Endothelial cell (in vitro differentiated cells): ENCODE results near the gene CYP27B1. TPM values are rescaled to one million over a fixed set of nuclear protein-coding genes. Genes with fewer than 3 reads are reported as not detected.

Source experiments
- DNase-seq: peaks from one replicate; pipeline ENCODE4 v3.0.0; 2021; ENCODE audit warnings: low spot score
- H3K27ac Mint-ChIP-seq: one replicate; pipeline ENCODE4 v1.8.0; 2021; ENCODE audit warnings: mixed read lengths, inconsistent platforms; ENCODE audit not compliant: unreplicated experiment
- H3K27me3 Mint-ChIP-seq: one replicate; pipeline ENCODE4 v1.8.0; 2021; ENCODE audit warnings: mild to moderate bottlenecking, moderate library complexity, mixed read lengths, inconsistent platforms; ENCODE audit not compliant: unreplicated experiment
- H3K36me3 Mint-ChIP-seq: one replicate; pipeline ENCODE4 v1.8.0; 2021; ENCODE audit warnings: mild to moderate bottlenecking, low read depth, mixed read lengths, inconsistent platforms; ENCODE audit not compliant: unreplicated experiment
- H3K4me1 Mint-ChIP-seq: one replicate; pipeline ENCODE4 v1.8.0; 2021; ENCODE audit warnings: mild to moderate bottlenecking, mixed read lengths, inconsistent platforms; ENCODE audit not compliant: unreplicated experiment
- H3K4me3 Mint-ChIP-seq: one replicate; pipeline ENCODE4 v1.8.0; 2021; ENCODE audit warnings: mild to moderate bottlenecking, mixed read lengths, inconsistent platforms; ENCODE audit not compliant: unreplicated experiment
- H3K9me3 Mint-ChIP-seq: one replicate; pipeline ENCODE4 v1.8.0; 2021; ENCODE audit warnings: mixed read lengths, inconsistent platforms; ENCODE audit not compliant: unreplicated experiment
- total RNA-seq: library from RNA; stranded (reverse); fragmentation: NEBNext Ultra II Directional; extraction: Animal tissue kit (Norgen Biotek cat#: 25700); gene quantifications from one replicate; pipeline ENCODE4 v1.2.1, GENCODE V29; 2021; ENCODE audit not compliant: unreplicated experiment
- TF ChIP-seq, protein P1 (sequence below): fragments of 200-600 bp; sonication (generic); IDR thresholded peaks from one replicate; pipeline ENCODE4 v1.5.0; 2021; ENCODE audit warnings: antibody characterized with exemption; ENCODE audit not compliant: unreplicated experiment

The CYP27B1 gene
- total RNA-seq, 1 donor from 2014 or later: 1.4 TPM

DNA sequence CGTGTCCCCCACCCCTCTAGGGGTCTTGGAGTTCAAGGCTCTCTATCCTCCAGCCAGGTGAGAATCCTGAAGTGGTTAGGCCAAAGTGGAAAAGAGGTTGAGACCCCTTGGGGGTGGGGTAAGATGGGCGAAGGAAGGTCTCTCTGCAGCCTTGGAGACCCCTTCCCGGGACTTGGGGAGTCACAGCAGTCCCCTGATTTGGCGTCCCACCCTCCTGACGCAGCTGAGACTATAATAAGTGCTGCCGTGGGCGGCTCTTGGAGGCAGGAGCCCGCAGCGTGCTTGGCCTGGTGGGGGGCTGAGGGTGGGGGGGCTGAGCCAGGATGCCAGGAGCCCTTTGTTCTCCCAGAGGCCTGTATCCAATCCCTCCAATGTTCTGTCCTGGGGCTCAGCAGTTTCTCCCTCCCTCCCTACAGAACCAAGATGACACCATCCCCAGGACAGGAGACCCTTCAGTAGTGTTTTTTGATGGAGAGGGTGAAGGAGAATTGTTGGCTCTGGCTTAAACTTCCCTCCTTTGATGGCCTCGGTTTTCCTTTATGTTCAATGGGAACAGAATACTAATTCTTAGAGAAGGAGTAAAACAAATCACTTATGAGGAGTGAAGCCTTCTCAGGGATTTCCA is 26.9 kb downstream of the CYP27B1 start:
- TF ChIP-seq, protein P1, sequence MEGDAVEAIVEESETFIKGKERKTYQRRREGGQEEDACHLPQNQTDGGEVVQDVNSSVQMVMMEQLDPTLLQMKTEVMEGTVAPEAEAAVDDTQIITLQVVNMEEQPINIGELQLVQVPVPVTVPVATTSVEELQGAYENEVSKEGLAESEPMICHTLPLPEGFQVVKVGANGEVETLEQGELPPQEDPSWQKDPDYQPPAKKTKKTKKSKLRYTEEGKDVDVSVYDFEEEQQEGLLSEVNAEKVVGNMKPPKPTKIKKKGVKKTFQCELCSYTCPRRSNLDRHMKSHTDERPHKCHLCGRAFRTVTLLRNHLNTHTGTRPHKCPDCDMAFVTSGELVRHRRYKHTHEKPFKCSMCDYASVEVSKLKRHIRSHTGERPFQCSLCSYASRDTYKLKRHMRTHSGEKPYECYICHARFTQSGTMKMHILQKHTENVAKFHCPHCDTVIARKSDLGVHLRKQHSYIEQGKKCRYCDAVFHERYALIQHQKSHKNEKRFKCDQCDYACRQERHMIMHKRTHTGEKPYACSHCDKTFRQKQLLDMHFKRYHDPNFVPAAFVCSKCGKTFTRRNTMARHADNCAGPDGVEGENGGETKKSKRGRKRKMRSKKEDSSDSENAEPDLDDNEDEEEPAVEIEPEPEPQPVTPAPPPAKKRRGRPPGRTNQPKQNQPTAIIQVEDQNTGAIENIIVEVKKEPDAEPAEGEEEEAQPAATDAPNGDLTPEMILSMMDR: no peak
- no peaks in the 10 kb centered on the region for H3K9me3 Mint-ChIP-seq
- no peak overlapping the region for H3K27ac Mint-ChIP-seq
- peaks cover 16% of the 10 kb centered on the region for H3K36me3 Mint-ChIP-seq
- no peak overlapping the region for H3K4me3 Mint-ChIP-seq
- peaks cover 36% of the 10 kb centered on the region for H3K27me3 Mint-ChIP-seq
- H3K4me1 Mint-ChIP-seq: peaks cover 37% of the 10 kb centered on the region
- no peak for DNase-seq

DNA sequence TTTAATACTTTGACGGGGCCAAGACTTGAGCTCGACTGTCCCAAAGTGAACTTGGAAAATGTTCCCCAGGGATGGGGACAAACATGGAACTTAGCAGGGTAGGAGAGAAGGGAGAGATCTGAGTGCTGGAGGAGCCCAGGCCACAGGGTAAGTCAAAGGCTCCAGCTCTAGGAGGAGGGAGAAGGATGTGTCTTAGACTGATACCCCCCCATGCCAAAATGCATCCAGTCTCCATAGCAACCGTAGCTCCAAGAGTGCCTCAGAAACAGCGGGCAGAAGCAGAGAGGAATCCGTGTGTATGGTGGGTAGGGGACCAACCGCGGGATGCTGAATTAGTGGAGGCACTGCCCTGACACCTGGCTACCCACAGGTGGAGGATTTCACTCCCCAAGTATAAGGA is 27.5 kb downstream of the CYP27B1 start:
- peaks cover 40% of the 10 kb centered on the region for H3K4me1 Mint-ChIP-seq
- TF ChIP-seq, protein P1: no peak

DNA sequence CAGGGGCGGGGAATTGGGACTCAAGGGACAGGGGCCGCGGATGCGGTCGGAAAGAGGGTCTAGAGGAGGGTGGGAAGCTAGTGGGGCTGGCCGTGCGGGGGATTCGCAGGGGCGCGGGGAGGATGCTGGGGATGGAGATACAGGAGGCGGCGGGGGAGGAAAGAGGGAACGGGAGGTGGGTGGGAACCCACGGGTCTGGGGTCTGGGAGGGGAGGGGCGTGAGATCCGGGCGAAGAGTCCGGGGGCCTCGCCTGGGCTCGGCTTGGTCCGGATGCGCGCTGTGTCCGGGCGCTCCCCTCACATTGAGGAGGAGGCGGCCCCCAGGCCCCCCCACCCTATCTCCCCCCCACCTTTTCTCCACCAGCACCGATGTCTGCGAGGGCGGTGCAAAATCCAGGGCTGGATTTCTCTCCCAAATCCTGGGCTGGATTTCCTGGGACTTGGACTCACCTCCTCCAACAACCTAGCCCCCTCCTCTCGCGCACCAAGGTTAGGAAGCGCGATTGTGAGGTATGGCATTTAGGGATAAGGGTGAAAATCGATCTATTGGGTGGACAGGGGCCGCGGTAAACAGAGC is 28.1 kb downstream of the CYP27B1 start, which contains the start of gene AGAP2:
Gene AGAP2 (minus strand): TSS at position 82 of the 577 bp plus-strand sequence. CDS start 496 bp downstream, outside the sequence.
- peak; percentile 41 for DNase-seq
- no peaks in the 10 kb centered on the region for H3K9me3 Mint-ChIP-seq
- H3K4me3 Mint-ChIP-seq: peak within 1 kb of the TSS; percentile 75
- H3K36me3 Mint-ChIP-seq: peaks cover 24% of the 10 kb centered on the region
- TF ChIP-seq, protein P1: no peak
- peaks cover 36% of the 10 kb centered on the region for H3K4me1 Mint-ChIP-seq
- peak within 1 kb of the TSS; percentile 59 for H3K27ac Mint-ChIP-seq
- peaks cover 41% of the 10 kb centered on the region for H3K27me3 Mint-ChIP-seq

More for the DNA sequence above, 27.5 kb downstream of the CYP27B1 start:
- Mint-ChIP-seq H3K4me3 (peak overlapping the region; percentile 75), H3K27ac (peak overlapping the region; percentile 59), H3K9me3 (no peaks in the 10 kb centered on the region), H3K27me3 (peaks cover 40% of the 10 kb centered on the region), H3K36me3 (peaks cover 22% of the 10 kb centered on the region)
- no peak for DNase-seq

DNA sequence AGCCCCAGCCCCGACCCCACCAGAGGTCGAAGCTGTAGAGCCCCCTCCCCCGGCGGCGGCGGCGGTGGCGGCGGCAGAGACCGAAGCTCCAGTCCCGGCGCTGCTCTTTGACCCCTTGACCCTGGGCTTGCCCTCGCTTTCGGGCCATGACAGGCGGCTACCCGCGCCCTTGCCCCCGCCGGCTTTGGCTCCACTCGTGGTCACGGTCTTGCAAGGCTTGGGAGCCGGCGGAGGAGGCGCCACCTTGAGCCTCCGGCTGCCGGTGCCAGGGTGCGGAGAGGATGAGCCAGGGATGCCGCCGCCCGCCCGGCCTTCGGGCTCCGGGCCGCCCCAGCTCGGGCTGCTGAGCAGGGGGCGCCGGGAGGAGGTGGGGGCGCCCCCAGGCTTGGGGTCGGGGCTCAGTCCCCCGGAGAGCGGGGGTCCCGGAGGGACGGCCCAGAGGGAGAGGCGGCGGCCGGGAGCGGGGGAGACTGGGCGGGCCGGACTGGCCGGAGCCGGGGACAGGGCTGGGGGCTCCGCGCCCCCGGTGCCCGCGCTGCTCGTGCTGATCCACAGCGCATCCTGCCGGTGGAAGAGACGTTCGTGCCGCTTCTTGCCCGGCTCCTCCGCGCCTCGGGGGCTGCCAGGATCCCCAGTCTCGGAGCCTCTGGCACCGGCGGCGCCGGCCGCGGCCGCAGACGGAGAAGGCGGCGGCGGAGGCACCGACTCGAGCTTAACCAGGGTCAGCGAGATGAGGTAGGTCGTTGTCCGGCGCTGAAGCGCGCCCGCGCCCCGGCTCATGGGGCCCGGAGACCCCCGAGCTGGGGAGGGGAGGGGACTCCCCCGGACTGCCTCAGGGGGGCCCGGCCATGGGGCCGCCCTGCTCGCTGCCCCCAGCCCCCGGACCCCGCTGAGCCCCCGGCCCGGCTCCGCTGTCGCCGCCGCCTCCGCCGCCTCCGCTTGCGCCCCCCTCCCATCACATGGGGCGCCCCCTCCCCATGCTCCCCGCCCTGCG is 29.1 kb downstream of the CYP27B1 start:
- Mint-ChIP-seq H3K27me3 (peaks cover 41% of the 10 kb centered on the region), H3K9me3 (no peaks in the 10 kb centered on the region), H3K27ac (no peak overlapping the region), H3K4me3 (no peak overlapping the region), H3K4me1 (peaks cover 36% of the 10 kb centered on the region), H3K36me3 (peaks cover 24% of the 10 kb centered on the region)
- TF ChIP-seq, protein P1: no peak
- DNase-seq: peak; percentile 48
